Esophagus squamous epithelium (tissue), 4 donors: Measurements from ENCODE around the gene LAMA3.

Source experiments
- CTCF ChIP-seq, 6 experiments: fragments of 450-650 bp in 4 of 6; fragments of 200-600 bp in 2 of 6; sonication (generic) in 2 of 6; IDR thresholded peaks; one replicate each; pipeline ENCODE4 v1.5.1; 2016 to 2019; ENCODE audit warnings: antibody characterized with exemption in 6 of 6, mild to moderate bottlenecking in 4 of 6, moderate library complexity in 4 of 6
- POLR2A ChIP-seq, 4 donors: fragments of 450-650 bp; IDR thresholded peaks; one replicate each; pipeline ENCODE4 v1.6.1; 2017; ENCODE audit warnings: antibody characterized with exemption in 4 of 4, mild to moderate bottlenecking in 4 of 4, moderate library complexity in 3 of 4

GRCh38 chr18:23838233-23838632 lies 149.0 kb downstream of the LAMA3 start:
- TF ChIP-seq CTCF (IDR thresholded peaks at IDR 0.05) (no peak), POLR2A (IDR thresholded peaks at IDR 0.05) (no peak)
